Frontal cortex (tissue), 4 donors: ENCODE results near the gene FCRL2. TPM values are rescaled to one million over a fixed set of nuclear protein-coding genes. Genes with fewer than 3 reads are reported as not detected.

Source experiments
- DNase-seq, 2 donors: peaks; one replicate each; pipeline ENCODE4 v3.0.0; 2012; ENCODE audit warnings: low spot score in 2 of 2
- FAIRE-seq: peaks from 2 replicates; lab custom pipeline; 2012; peaks lifted over from hg19 to GRCh38; lab: Jason Lieb, UNC
- total RNA-seq: library from RNA; depleted of rRNA; stranded (reverse); fragments of >200 nt; gene quantifications from one replicate; pipeline ENCODE4 v1.2.3, GENCODE V29; 2014
- donor health status: control.
- donor health status: control.
- donor health status: control.

The FCRL2 gene, protein sequence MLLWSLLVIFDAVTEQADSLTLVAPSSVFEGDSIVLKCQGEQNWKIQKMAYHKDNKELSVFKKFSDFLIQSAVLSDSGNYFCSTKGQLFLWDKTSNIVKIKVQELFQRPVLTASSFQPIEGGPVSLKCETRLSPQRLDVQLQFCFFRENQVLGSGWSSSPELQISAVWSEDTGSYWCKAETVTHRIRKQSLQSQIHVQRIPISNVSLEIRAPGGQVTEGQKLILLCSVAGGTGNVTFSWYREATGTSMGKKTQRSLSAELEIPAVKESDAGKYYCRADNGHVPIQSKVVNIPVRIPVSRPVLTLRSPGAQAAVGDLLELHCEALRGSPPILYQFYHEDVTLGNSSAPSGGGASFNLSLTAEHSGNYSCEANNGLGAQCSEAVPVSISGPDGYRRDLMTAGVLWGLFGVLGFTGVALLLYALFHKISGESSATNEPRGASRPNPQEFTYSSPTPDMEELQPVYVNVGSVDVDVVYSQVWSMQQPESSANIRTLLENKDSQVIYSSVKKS
- not detected for total RNA-seq

DNA sequence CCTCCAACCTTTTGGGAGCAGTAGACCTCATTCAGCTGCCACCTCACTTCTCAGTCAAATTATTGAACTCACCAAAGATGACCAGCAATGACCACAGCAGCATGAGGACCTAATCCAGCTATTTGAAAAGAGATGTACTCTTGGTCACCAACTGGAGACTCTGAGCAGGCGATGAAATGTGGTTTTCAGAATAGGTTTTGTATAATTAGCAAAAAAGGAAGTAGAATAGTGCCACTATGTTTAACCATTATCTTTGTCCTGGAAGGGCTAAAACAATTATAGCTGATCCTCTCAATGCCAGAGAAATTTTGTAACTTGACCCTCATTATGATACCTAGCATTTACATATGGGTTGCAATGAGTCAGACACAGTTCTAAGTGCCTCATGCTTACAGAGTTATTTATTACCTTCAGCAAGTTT is at the start of gene FCRL2:
TSS of gene FCRL2 (minus strand) at position 162 of the 421 bp plus-strand sequence. CDS start at position 103, 59 bp downstream.
- no peak for FAIRE-seq

GRCh38 chr1:157820299-157820698 is 43.4 kb upstream of the FCRL2 start:
- no peak for DNase-seq
- no peak for FAIRE-seq

More for the DNA sequence above, at the start of gene FCRL2:
- no peak for DNase-seq

DNA sequence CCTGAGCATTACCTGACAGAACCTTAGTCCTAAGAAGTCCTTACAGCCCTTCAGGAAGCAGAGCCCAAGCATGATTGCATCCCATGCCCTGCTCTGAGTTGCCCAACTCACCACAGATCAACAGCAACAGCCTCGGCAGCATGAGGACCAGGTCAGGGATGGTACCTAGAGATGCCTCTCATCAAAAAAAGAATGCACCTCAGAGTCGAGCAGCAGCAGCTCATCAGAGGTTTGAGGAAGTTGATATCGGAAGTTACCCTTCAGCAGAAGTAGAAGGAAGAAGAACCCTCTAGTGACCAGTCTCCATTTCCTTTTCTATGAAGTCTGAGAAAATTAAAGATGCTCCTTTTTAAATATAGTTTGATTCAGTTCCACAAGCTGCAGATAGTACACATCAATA is 43.0 kb upstream of the FCRL2 start, which contains the start of gene FCRL1:
TSS of gene FCRL1 (minus strand) at position 225 of the 400 bp plus-strand sequence. CDS start at position 142, 83 bp downstream.
- no peak for FAIRE-seq
- no peak for DNase-seq

DNA sequence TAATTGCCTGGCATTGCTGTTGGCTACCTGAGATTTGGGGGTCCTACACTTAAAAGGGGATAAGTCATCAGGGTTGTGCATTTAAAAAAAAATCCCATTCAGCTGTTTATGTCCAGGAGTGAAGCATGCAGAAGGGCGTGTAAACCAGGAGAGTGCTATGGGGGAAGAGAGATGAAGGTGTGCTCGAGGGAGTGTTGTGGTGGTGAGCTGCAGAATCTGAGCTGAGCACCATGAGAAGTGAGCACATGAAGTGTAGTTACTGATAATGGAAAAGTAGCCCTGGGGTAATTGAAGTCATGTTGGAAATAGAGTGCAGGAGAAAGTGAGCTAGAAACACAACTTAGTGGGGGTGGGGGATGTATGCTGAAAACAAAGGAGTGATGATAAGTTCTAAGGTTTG is 42.3 kb upstream of the FCRL2 start:
- no peak for DNase-seq
- no peak for FAIRE-seq

GRCh38 chr1:157813269-157813668 is 36.3 kb upstream of the FCRL2 start:
- peak; percentile 48 for FAIRE-seq

GRCh38 chr1:157806431-157807149 is 29.7 kb upstream of the FCRL2 start:
- FAIRE-seq (no peak), DNase-seq (no peak)

More at GRCh38 chr1:157813269-157813668, 36.3 kb upstream of the FCRL2 start:
- no peak for DNase-seq

DNA sequence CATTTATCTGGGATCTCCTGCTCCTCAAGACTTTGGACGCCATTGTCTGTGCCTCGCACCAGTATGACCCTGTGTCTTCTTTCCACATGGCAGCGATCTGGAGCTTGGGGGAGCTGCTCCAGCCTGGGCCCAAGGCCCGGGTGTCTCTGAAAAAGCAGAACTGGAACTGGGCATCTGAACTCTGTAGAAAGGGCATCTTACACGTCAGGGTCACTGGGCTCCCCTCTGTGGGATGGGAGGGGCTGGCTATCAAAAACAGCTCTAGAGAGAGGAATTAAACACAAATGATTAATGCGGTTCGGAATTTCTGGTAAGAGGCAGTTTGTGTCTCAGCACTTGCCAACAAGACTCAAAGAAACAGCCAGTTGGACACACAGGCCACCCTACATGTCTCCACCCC is 26.9 kb upstream of the FCRL2 start:
- FAIRE-seq (no peak), DNase-seq (no peak)

DNA sequence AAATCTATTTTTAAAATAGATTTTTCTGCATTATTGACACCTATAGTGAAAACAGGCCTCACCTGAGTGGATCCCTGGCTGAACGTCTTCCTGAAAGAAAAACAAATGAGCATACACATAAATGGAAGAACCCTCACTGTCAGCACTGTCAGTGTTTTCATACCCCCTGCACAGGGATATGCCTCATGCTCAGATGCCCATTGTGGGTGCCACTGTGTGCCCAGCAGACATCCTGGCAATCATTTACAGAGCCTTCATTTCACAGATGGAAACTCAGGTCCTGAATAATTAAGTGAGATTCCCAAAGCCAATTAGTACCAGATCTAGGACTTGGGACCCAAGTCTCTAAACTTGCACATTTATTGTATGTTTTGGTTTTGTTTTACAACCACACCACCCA is 23.1 kb upstream of the FCRL2 start:
- no peak for DNase-seq
- FAIRE-seq: no peak

DNA sequence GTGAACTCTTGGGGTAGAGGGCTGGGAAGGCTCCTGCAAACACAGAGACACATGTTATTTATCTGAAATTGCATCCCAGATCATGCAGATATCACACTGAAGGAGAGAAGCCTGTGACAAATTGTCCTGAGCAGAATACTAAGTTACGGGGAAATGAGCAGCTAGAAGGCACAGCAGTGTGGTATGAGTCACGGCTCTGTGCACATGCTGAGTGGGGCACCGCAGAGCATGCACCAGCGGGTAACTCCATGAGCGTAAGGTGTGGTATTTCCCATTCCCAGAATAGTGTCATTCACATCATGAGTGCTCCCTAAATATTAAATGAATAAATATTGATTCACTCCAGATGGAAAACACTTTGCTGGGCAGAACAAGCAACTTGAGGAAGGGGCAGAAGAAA is 21.3 kb upstream of the FCRL2 start:
- no peak for DNase-seq
- no peak for FAIRE-seq

DNA sequence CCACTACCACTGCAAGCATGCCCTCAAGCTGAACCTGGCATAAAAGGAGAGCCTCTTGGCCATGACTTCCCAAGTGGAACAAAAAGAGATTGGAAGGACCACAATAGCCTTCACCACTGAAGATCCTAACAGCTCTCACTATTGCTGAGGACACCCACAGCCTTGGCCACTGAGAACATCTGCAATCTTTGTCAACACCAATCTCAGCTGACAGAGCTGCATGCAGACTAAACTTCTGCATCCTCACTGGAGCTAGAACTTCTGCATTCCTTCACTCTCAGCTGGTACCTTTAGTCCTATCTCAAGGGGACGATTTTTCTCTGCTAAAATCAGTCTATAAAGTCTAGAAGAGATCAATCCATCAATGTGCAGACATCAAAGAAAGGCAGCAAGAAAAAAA is 8.3 kb upstream of the FCRL2 start:
- DNase-seq: no peak
- no peak for FAIRE-seq

DNA sequence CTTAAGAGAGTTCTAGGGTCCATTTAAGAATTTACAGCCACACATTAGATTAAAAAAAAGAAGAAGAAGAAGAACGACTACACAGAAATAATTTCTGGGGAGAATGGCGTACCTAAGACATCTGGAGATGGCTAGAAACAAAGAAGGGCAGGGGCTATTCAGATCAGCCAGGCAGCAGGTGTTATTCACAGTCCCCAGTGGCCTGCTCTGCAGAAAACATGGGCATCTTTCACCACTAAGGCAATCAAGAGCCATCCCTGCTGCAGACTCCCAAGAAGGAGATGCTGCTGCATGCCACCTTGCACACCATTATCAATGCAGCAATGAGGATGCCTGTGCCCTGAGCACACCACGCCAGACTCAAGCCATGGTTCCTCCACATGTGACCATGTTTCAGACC is 7.9 kb upstream of the FCRL2 start:
- DNase-seq (no peak), FAIRE-seq (no peak)

DNA sequence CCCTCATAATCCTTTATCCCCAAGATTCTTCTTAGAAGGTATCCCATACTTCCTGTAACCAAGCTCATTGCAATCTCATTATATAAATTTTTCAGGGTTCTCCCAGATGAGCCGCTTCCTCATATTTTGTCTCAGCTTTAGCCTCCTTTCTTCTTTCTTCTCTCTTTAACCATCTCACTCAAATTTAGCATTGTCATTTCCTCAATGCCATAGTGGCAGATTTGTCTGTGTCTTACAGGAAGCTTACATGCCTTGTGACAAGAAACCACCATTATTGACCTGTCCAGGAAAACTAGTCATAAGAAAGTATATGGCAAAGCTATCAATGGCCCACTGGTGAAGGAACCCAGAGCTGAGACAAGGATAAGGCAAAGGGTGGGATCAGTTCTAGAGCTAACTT is 6.0 kb upstream of the FCRL2 start:
- FAIRE-seq (no peak), DNase-seq (no peak)

DNA sequence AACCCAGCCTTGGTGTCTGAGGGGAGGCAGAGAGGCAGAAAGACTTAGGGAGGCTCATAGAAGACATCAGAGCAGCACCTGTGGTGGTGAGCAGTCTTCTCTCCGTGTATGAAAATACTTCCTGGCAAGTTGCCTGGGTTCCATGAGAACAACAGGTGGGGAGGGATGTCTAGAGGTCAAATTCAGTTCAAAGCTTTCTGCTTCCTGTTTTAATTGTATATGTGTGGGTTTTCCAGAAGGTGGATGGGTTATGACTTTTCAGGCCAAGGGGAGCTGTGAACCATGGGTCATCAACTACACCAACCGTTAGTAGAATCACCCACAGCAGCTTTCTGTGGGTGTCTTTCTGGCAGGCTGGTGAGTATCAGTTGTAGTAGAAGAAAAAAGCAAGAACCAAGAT is 4.1 kb upstream of the FCRL2 start:
- FAIRE-seq (no peak), DNase-seq (no peak)

DNA sequence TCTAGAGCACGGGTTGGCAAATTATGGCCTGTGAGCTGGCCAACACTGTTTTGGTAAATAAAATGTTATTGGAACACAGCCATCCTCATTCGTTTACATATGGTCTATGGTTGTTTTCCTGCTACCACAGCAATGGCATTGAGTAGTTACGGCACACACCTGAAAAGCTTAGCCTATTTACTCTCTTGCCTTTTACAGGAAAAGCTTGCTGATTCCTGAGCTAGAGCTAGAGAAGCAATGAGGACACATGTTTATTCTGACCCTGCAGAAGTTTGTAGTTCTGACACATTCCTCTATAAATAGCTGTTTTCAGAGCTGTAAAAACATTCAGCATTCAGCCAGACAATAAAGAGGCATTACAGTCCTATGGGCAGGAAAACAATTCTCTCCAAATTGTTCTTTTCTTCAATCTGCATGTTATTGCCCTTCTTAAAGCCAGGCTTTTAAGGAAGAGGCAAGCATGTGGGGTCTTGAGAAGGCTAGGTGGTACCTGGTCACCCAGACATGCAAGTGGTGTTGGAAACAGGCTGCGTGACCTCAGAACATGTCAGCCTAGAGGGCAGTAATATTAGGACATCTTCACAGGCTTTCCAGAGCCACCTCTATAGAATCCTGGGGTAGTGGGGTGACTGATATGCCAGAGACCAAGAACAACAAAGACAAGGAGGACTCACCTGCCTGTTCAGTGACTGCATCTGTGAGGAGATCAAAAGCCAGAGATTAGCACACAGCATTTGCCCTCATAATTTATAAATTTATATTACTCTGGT is 1.6 kb downstream of the FCRL2 start:
- DNase-seq: no peak
- no peak for FAIRE-seq

DNA sequence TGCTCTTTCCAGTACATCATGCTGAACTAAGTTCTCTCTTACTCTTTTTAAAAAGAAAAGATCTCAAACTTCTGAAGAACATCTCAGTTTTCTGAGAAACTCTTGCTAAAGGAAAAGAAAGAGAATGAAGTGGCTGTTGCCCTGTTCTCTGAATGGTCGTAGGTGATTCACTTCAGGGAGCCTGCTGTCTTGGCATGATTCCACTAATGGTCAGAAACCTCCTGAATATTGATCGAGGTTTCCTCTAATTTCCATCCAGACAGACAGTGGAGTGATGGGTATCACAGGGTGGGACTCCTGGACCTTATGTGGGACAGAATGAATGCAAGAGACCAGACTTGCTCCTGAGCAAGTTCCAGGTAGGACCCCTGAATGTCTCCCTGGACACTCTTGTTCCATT is 2.5 kb downstream of the FCRL2 start:
- FAIRE-seq: no peak
- DNase-seq: no peak

- DNase-seq (no peak), FAIRE-seq (no peak)
Measured at GRCh38 chr1:157773493-157774350, 3.2 kb downstream of the FCRL2 start.

DNA sequence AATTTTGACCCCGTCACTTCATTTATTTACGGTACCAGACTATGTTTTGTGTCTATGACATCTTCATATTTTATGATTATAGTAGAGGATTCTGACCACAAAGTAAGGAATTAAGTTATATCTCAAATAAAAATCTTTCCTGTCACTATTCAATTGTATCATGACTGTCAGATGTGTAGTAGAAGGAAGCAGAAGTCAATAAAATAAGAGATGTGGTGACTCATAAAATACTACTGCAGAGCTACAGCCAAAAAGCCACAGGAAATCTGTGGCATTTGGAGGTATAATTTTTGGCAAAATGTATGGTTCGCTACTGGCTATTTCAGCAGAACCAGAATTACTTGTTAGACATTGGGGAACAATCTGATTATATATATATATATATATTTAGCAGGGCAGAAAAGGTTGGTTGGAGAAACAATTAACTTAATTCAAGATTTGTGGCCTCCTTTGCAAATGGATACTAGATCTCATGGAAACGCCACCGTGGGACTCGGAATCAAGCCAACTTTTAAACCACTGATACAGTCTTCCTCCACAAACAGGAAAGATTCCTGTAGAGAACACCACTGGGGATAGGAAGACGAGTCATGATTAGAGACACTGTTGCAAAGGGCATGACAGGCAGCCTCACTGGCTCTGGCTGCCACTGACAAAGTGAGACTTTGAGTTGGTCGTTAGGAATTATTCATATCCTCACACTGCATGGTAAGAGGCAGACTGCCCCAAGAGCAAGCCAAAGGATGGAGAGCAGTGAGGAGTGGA is 5.1 kb downstream of the FCRL2 start:
- DNase-seq: no peak
- no peak for FAIRE-seq

GRCh38 chr1:157770442-157771043 is 6.4 kb downstream of the FCRL2 start:
- no peak for FAIRE-seq
- DNase-seq: no peak
